Keratinocyte (primary cell): ENCODE results near the gene ERFE.

Experiments
- CTCF ChIP-seq, 3 experiments: IDR thresholded peaks in 1 of 3; conservative IDR thresholded peaks in 1 of 3; optimal IDR thresholded peaks in 1 of 3; 2 replicates in 2 of 3; 3 replicates in 1 of 3; pipeline versions ENCODE3 to v1.5.1; 2011; ENCODE audit warnings: low read length in 3 of 3, mild to moderate bottlenecking in 3 of 3, moderate library complexity in 2 of 3, control low read depth in 1 of 3, inconsistent platforms in 1 of 3; ENCODE audit not compliant: insufficient read depth in 2 of 3; ENCODE audit errors: extremely low read depth in 1 of 3
- EZH2 ChIP-seq: IDR thresholded peaks from one replicate; pipeline ENCODE4 v1.6.1; 2012; ENCODE audit warnings: inconsistent platforms, mild to moderate bottlenecking, low read length, moderate library complexity

DNA sequence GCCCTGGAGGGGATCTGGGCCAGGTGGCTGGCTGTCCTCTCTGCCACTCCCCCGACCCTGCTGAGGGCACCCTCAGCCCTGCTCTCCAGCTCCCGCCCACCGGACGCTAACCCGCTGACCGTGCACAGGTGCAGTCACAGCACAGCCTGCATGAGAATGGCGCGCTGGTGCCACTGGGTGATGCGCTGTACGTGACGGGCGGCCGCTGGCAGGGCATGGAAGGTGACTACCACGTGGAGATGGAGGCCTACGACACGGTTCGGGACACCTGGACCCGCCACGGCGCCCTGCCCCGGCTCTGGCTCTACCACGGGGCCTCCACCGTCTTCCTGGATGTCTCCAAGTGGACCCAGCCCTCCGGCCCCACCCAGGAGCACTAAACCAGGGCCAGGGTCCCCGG lies 8.1 kb upstream of the ERFE start:
- TF ChIP-seq CTCF (optimal IDR thresholded peaks at IDR 0.05 in 1 of 3, IDR thresholded peaks at IDR 0.05 in 1 of 3, conservative IDR thresholded peaks at IDR 0.05 in 1 of 3; ENCODE audit: extremely low read depth in 1 of 3, insufficient read depth in 2 of 3, low read length in 3 of 3), result no peak
- no peak for TF ChIP-seq EZH2
